HEK293 (cell line): Measurements from ENCODE around the gene ENDOG.

Experiments
- CTCF ChIA-PET: fragments of 350-600 bp; formaldehyde crosslinking; extraction: SDS; loops from one replicate; lab custom pipeline; 2021; ENCODE audit warnings: antibody characterized with exemption; lab: Yijun Ruan, JAX
- POLR2A ChIA-PET: fragments of 300-600 bp; formaldehyde crosslinking; extraction: SDS; loops from one replicate; lab custom pipeline; 2020; ENCODE audit warnings: antibody characterized with exemption, inconsistent platforms; lab: Yijun Ruan, JAX
- H3K27ac ChIP-seq: fragments of 200-500 bp; sonication (Bioruptor generic); 2 replicates; pipeline ENCODE4 v1.5.1; 2014; ENCODE audit warnings: low read depth, low read length, control low read depth, inconsistent platforms; ENCODE audit errors: extremely low read depth
- H3K36me3 ChIP-seq, 2 experiments: fragments of 200-500 bp in 1 of 2; sonication (Bioruptor generic) in 1 of 2; 1 replicate in 1 of 2; 2 replicates in 1 of 2; pipeline ENCODE4 v1.5.1; 2014 to 2017; ENCODE audit warnings: inconsistent platforms in 2 of 2, low read length in 2 of 2; ENCODE audit not compliant: control insufficient read depth in 2 of 2, insufficient read depth in 1 of 2
- H3K4me1 ChIP-seq: fragments of 200-500 bp; sonication (Bioruptor generic); 2 replicates; pipeline ENCODE4 v1.5.1; 2014; ENCODE audit warnings: mild to moderate bottlenecking, low read length, inconsistent platforms; ENCODE audit not compliant: control insufficient read depth, insufficient read depth
- H3K4me3 ChIP-seq: 2 replicates; pipeline ENCODE4 v1.5.1; 2011; ENCODE audit warnings: low read depth, mild to moderate bottlenecking, control low read depth, low read length, moderate library complexity
- H3K9me3 ChIP-seq: fragments of 200-500 bp; sonication (Bioruptor generic); 2 replicates; pipeline ENCODE4 v1.5.1; 2014; ENCODE audit warnings: low read depth, low read length, inconsistent platforms; ENCODE audit not compliant: control insufficient read depth, insufficient read depth
- EGR2 ChIP-seq: fragments of 450-650 bp; formaldehyde crosslinking; IDR thresholded peaks from 2 replicates; pipeline ENCODE4 v1.5.1; 2016; ENCODE audit warnings: low read depth, missing biosample characterization, missing genetic modification characterization
- GLIS2 ChIP-seq: fragments of 450-650 bp; formaldehyde crosslinking; IDR thresholded peaks from 2 replicates; pipeline ENCODE4 v1.5.1; 2016; ENCODE audit warnings: missing biosample characterization, missing genetic modification characterization
- HOXD13 ChIP-seq: sonication (generic); formaldehyde crosslinking; IDR thresholded peaks from 2 replicates; pipeline ENCODE4 v1.8.0; 2022; ENCODE audit warnings: missing genetic modification reagents, borderline replicate concordance
- KLF16 ChIP-seq: fragments of 450-650 bp; formaldehyde crosslinking; IDR thresholded peaks from 2 replicates; pipeline ENCODE4 v1.5.1; 2017; ENCODE audit warnings: missing biosample characterization, missing genetic modification characterization
- TCF7L2 ChIP-seq: IDR thresholded peaks from 2 replicates; pipeline ENCODE4 v1.6.1; 2011; ENCODE audit warnings: low read depth, mild to moderate bottlenecking, inconsistent platforms, low read length, moderate library complexity, borderline replicate concordance
- ZNF10 ChIP-seq: fragments of 450-650 bp; formaldehyde crosslinking; IDR thresholded peaks from 2 replicates; pipeline ENCODE4 v1.5.1; 2017; ENCODE audit warnings: missing biosample characterization, missing genetic modification characterization
- ZNF2 ChIP-seq: fragments of 450-650 bp; formaldehyde crosslinking; IDR thresholded peaks from 2 replicates; pipeline ENCODE4 v1.5.1; 2016; ENCODE audit warnings: missing biosample characterization, missing genetic modification characterization
- ZNF221 ChIP-seq: fragments of 450-650 bp; formaldehyde crosslinking; IDR thresholded peaks from 2 replicates; pipeline ENCODE4 v1.5.1; 2017; ENCODE audit warnings: missing biosample characterization, missing genetic modification characterization, borderline replicate concordance
- ZNF23 ChIP-seq: fragments of 450-650 bp; formaldehyde crosslinking; IDR thresholded peaks from 2 replicates; pipeline ENCODE4 v1.5.1; 2016; ENCODE audit warnings: missing biosample characterization, missing genetic modification characterization, borderline replicate concordance
- ZNF426 ChIP-seq: fragments of 450-650 bp; formaldehyde crosslinking; IDR thresholded peaks from 2 replicates; pipeline ENCODE4 v1.5.1; 2017; ENCODE audit warnings: missing biosample characterization, missing genetic modification characterization, mild to moderate bottlenecking, inconsistent platforms, moderate library complexity
- ZNF521 ChIP-seq: fragments of 450-650 bp; formaldehyde crosslinking; IDR thresholded peaks from 2 replicates; pipeline ENCODE4 v1.5.1; 2017; ENCODE audit warnings: missing biosample characterization, mild to moderate bottlenecking, missing genetic modification characterization
- ZNF571 ChIP-seq: fragments of 450-650 bp; formaldehyde crosslinking; IDR thresholded peaks from 2 replicates; pipeline ENCODE4 v1.5.0; 2017; ENCODE audit warnings: missing biosample characterization, missing genetic modification characterization
- ZNF596 ChIP-seq: fragments of 450-650 bp; IDR thresholded peaks from 2 replicates; pipeline ENCODE4 v1.5.0; 2018; ENCODE audit warnings: missing biosample characterization, mild to moderate bottlenecking, missing genetic modification characterization, moderate library complexity
- ZNF654 ChIP-seq: fragments of 450-650 bp; formaldehyde crosslinking; IDR thresholded peaks from 2 replicates; pipeline ENCODE4 v1.5.1; 2016; ENCODE audit warnings: low read depth, missing biosample characterization, missing genetic modification characterization
- ZNF707 ChIP-seq: fragments of 450-650 bp; formaldehyde crosslinking; IDR thresholded peaks from 2 replicates; pipeline ENCODE4 v1.5.1; 2016; ENCODE audit warnings: missing biosample characterization, missing genetic modification characterization
- ZNF76 ChIP-seq: fragments of 450-650 bp; formaldehyde crosslinking; IDR thresholded peaks from 2 replicates; pipeline ENCODE4; 2016; ENCODE audit warnings: low read depth, missing biosample characterization, missing genetic modification characterization, borderline replicate concordance
- ZNF830 ChIP-seq: fragments of 450-650 bp; IDR thresholded peaks from 2 replicates; pipeline ENCODE4 v1.5.0; 2018; ENCODE audit warnings: missing biosample characterization, missing genetic modification characterization, low read depth, mild to moderate bottlenecking, moderate library complexity
- ZNF837 ChIP-seq: fragments of 450-650 bp; formaldehyde crosslinking; IDR thresholded peaks from 2 replicates; pipeline ENCODE4 v1.5.1; 2016; ENCODE audit warnings: missing biosample characterization, missing genetic modification characterization
- ZSCAN30 ChIP-seq: fragments of 450-650 bp; IDR thresholded peaks from 2 replicates; pipeline ENCODE4 v1.5.1; 2018; ENCODE audit warnings: missing biosample characterization, mild to moderate bottlenecking, missing genetic modification characterization, moderate library complexity
- TF ChIP-seq, protein P1 (sequence below): fragments of 450-650 bp; formaldehyde crosslinking; IDR thresholded peaks from 2 replicates; pipeline ENCODE4 v1.5.1; 2016; ENCODE audit warnings: missing biosample characterization, missing genetic modification characterization
- TF ChIP-seq, protein P2 (sequence below): fragments of 450-650 bp; formaldehyde crosslinking; IDR thresholded peaks from 2 replicates; pipeline ENCODE4 v1.5.1; 2016; ENCODE audit warnings: missing biosample characterization, missing genetic modification characterization
- TF ChIP-seq, protein P3 (sequence below): fragments of 450-650 bp; formaldehyde crosslinking; IDR thresholded peaks from 2 replicates; pipeline ENCODE4 v1.5.1; 2016; ENCODE audit warnings: missing biosample characterization, missing genetic modification characterization
- TF ChIP-seq, protein P4 (sequence below): fragments of 450-650 bp; formaldehyde crosslinking; IDR thresholded peaks from 2 replicates; pipeline ENCODE4 v1.5.1; 2016; ENCODE audit warnings: missing biosample characterization, missing genetic modification characterization
- TF ChIP-seq, protein P5 (sequence below): IDR thresholded peaks from 2 replicates; pipeline ENCODE4 v1.6.1; 2011; ENCODE audit warnings: mild to moderate bottlenecking, low read depth, low read length, borderline replicate concordance

ENDOG gene

DNA sequence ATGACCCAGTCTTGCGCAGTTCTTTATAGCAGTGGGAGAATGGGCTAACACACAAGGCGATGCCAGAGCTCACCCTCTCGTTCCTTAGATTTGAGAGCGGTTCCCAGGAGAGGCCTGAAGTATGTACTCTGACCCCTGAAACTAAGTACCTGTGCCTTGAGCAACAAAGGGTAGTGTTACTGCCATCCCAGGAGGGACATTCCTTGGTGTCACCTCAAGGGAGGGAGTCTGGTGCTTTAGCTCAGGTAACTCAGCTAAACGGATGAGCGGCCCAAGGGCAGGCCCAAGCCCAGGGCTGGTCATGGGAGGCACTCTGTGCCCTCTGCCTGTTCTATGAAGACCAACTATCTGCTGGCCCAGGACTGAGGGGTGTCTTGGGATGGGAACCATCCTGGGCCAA, 43.2 kb downstream of the ENDOG start:
- no peak for TF ChIP-seq ZNF830 (tag by site-specific recombination)
- no peak for TF ChIP-seq ZNF76
- TF ChIP-seq ZNF707 (tag by site-specific recombination), result no peak
- TF ChIP-seq ZNF521 (tag by site-specific recombination), result no peak
- TF ChIP-seq ZNF654, result no peak
- no peaks in the 10 kb centered on the region for H3K9me3 ChIP-seq
- H3K4me3 ChIP-seq, result no peak overlapping the region
- H3K4me1 ChIP-seq, result no peaks in the 10 kb centered on the region; the same call in 1 of the 2 replicates
- H3K27ac ChIP-seq, result no peak overlapping the region
- POLR2A ChIA-PET, result no interaction called here
- CTCF ChIA-PET, result interaction anchor here (0.6 to 6.2 kb wide), 11 partner anchors 9 to 750 kb away, joined by 3 to 94 read pairs (median 4); partner anchors contain the start of genes KYAT1, LRRC8A and SH3GLB2
- H3K36me3 ChIP-seq, result no peaks in the 10 kb centered on the region

DNA sequence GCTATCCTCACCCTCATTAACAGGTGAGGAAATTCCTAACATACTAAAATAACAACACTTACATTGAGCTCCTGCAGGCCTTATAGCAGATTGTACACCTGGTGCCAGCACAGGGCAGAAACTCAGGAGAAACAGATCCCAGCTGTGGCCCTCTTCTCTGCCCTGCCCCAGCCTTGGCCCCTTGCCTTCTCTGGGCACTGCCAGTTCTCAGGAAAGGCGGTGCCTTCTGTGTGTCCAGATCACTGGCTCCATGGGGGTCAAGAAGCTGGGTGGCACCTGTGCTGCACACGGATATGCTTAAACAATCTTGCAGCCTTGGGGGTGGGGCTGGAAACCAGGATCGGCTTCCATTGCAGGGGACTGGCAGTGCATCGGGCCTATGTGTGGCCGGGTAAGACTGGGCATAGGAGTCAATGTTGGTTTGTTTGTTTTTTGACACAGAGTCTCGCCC, 44.1 kb downstream of the ENDOG start:
- no peak for TF ChIP-seq TCF7L2
- no peak overlapping the region for H3K27ac ChIP-seq
- no peaks in the 10 kb centered on the region for H3K9me3 ChIP-seq
- H3K4me1 ChIP-seq, result no peaks in the 10 kb centered on the region; the same call in 1 of the 2 replicates
- ChIA-PET POLR2A (no interaction called here), CTCF (interaction anchor here (0.6 to 6.2 kb wide), 7 partner anchors 10 to 763 kb away, joined by 3 to 94 read pairs (median 8); partner anchors contain the start of genes KYAT1 and LRRC8A)
- no peaks in the 10 kb centered on the region for H3K36me3 ChIP-seq
- H3K4me3 ChIP-seq, result no peak overlapping the region

DNA sequence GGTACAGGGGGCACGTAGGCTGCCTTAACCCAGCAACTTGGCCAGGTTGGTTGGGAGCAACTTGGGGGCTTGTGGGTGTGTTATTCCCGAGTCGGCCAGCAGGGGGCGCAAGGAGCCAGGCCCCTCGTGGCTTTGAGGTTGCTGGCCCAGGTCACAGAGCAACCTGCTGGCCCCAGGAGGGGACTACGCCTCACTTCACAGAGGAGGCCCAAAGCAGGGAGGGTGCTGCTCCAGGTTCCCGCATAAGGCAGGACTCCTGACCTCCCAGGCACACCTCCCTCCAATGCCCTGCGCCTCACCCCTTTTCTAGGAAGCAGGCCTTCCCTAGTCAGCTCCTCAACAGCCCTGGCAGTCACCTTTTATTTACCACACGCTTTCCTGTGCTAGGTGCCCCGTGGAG, 45.3 kb downstream of the ENDOG start:
- H3K4me3 ChIP-seq, result no peak overlapping the region
- H3K36me3 ChIP-seq, result no peaks in the 10 kb centered on the region
- CTCF ChIA-PET, result interaction anchor here (0.5 to 6.2 kb wide), 16 partner anchors 8 to 572 kb away, joined by 3 to 94 read pairs (median 3); partner anchors contain the start of genes KYAT1, LRRC8A and SPOUT1
- no peak overlapping the region for H3K27ac ChIP-seq
- POLR2A ChIA-PET, result interaction anchor here (0.6 kb wide), 2 partner anchors 85 to 626 kb away, joined by 3 read pairs; no protein-coding TSS in a partner anchor
- no peaks in the 10 kb centered on the region; the same call in 1 of the 2 replicates for H3K4me1 ChIP-seq
- no peaks in the 10 kb centered on the region for H3K9me3 ChIP-seq
- TF ChIP-seq HOXD13 (no peak), EGR2 (no peak), ZNF830 (tag by site-specific recombination) (no peak), KLF16 (tag by site-specific recombination) (no peak), GLIS2 (tag by site-specific recombination) (no peak), ZNF426 (tag by site-specific recombination) (no peak), ZNF571 (tag by site-specific recombination) (no peak), ZNF10 (tag by site-specific recombination) (no peak), ZNF2 (tag by site-specific recombination) (peak; percentile 31; the same call in 1 of the 2 replicates), ZSCAN30 (peak; percentile 69), ZNF654 (peak; percentile 52), ZNF596 (no peak), ZNF837 (tag by site-specific recombination) (no peak), ZNF221 (tag by site-specific recombination) (no peak), ZNF23 (tag by site-specific recombination) (no peak)
- TF ChIP-seq, protein P1, sequence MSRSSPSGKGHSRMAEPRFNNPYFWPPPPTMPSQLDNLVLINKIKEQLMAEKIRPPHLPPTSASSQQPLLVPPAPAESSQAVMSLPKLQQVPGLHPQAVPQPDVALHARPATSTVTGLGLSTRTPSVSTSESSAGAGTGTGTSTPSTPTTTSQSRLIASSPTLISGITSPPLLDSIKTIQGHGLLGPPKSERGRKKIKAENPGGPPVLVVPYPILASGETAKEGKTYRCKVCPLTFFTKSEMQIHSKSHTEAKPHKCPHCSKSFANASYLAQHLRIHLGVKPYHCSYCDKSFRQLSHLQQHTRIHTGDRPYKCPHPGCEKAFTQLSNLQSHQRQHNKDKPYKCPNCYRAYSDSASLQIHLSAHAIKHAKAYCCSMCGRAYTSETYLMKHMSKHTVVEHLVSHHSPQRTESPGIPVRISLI, result no peak
- TF ChIP-seq, protein P2, sequence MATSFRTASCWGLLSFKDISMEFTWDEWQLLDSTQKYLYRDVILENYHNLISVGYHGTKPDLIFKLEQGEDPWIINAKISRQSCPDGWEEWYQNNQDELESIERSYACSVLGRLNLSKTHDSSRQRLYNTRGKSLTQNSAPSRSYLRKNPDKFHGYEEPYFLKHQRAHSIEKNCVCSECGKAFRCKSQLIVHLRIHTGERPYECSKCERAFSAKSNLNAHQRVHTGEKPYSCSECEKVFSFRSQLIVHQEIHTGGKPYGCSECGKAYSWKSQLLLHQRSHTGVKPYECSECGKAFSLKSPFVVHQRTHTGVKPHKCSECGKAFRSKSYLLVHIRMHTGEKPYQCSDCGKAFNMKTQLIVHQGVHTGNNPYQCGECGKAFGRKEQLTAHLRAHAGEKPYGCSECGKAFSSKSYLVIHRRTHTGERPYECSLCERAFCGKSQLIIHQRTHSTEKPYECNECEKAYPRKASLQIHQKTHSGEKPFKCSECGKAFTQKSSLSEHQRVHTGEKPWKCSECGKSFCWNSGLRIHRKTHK, result no peak
- TF ChIP-seq, protein P3, sequence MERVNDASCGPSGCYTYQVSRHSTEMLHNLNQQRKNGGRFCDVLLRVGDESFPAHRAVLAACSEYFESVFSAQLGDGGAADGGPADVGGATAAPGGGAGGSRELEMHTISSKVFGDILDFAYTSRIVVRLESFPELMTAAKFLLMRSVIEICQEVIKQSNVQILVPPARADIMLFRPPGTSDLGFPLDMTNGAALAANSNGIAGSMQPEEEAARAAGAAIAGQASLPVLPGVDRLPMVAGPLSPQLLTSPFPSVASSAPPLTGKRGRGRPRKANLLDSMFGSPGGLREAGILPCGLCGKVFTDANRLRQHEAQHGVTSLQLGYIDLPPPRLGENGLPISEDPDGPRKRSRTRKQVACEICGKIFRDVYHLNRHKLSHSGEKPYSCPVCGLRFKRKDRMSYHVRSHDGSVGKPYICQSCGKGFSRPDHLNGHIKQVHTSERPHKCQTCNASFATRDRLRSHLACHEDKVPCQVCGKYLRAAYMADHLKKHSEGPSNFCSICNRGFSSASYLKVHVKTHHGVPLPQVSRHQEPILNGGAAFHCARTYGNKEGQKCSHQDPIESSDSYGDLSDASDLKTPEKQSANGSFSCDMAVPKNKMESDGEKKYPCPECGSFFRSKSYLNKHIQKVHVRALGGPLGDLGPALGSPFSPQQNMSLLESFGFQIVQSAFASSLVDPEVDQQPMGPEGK (tag by site-specific recombination), result peak; percentile 50
- TF ChIP-seq, protein P4, sequence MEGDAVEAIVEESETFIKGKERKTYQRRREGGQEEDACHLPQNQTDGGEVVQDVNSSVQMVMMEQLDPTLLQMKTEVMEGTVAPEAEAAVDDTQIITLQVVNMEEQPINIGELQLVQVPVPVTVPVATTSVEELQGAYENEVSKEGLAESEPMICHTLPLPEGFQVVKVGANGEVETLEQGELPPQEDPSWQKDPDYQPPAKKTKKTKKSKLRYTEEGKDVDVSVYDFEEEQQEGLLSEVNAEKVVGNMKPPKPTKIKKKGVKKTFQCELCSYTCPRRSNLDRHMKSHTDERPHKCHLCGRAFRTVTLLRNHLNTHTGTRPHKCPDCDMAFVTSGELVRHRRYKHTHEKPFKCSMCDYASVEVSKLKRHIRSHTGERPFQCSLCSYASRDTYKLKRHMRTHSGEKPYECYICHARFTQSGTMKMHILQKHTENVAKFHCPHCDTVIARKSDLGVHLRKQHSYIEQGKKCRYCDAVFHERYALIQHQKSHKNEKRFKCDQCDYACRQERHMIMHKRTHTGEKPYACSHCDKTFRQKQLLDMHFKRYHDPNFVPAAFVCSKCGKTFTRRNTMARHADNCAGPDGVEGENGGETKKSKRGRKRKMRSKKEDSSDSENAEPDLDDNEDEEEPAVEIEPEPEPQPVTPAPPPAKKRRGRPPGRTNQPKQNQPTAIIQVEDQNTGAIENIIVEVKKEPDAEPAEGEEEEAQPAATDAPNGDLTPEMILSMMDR (tag by site-specific recombination), result peak; percentile 88
- TF ChIP-seq, protein P5, sequence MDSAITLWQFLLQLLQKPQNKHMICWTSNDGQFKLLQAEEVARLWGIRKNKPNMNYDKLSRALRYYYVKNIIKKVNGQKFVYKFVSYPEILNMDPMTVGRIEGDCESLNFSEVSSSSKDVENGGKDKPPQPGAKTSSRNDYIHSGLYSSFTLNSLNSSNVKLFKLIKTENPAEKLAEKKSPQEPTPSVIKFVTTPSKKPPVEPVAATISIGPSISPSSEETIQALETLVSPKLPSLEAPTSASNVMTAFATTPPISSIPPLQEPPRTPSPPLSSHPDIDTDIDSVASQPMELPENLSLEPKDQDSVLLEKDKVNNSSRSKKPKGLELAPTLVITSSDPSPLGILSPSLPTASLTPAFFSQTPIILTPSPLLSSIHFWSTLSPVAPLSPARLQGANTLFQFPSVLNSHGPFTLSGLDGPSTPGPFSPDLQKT, result no peak
